IMR-90 (cell line): ENCODE results near the gene UGT1A4. TPM values are rescaled to one million over a fixed set of nuclear protein-coding genes. Genes with fewer than 3 reads are reported as not detected.
A peak's percentile ranks its signal among the peaks of the same experiment; 100 is the strongest.

ENCODE experiments used
- ATAC-seq: fragments of 200-7000 bp; cut with Tn5 transposase; 2 replicates; pipeline ENCODE4 v1.9.1; 2020; ENCODE audit warnings: low read depth, mild to moderate bottlenecking, moderate library complexity
- BruUV-seq: library from RNA; stranded (reverse); fragments of 400-500 nt; replicated peaks from 2 replicates; lab custom pipeline; 2021; lab: Mats Ljungman, UMichigan
- CTCF ChIA-PET: fragments of 300-600 bp; formaldehyde crosslinking; extraction: SDS; loops from one replicate; lab custom pipeline; 2021; ENCODE audit warnings: antibody characterized with exemption; lab: Yijun Ruan, JAX
- POLR2A ChIA-PET: fragments of 300-600 bp; sonication (Branson Sonifier 250); formaldehyde crosslinking; loops from one replicate; lab custom pipeline; 2022; ENCODE audit warnings: antibody characterized with exemption; ENCODE audit not compliant: unreplicated experiment; lab: Charles Lee
- DNase-seq: peaks from one replicate; pipeline ENCODE4 v3.0.0; 2013
- H2AFZ ChIP-seq: replicated peaks from 2 replicates; pipeline ENCODE3; 2013; ENCODE audit warnings: low read length, mild to moderate bottlenecking; ENCODE audit not compliant: poor library complexity
- H2AK5ac ChIP-seq: 2 replicates; pipeline ENCODE4 v1.6.1; 2013; ENCODE audit warnings: low read depth, low read length, inconsistent platforms
- H2AK9ac ChIP-seq: replicated peaks from 2 replicates; pipeline ENCODE3; 2013; ENCODE audit warnings: mild to moderate bottlenecking, low read depth, low read length, moderate library complexity; ENCODE audit not compliant: poor library complexity
- H2BK120ac ChIP-seq: 2 replicates; pipeline ENCODE4 v1.6.1; 2013; ENCODE audit warnings: low read depth, low read length, inconsistent platforms
- H2BK15ac ChIP-seq: 3 replicates; pipeline ENCODE4 v1.6.1; 2013; ENCODE audit warnings: low read depth, low read length, inconsistent platforms
- H2BK20ac ChIP-seq: 2 replicates; pipeline ENCODE4 v1.6.1; 2013; ENCODE audit warnings: low read depth, mild to moderate bottlenecking, inconsistent platforms, low read length, moderate library complexity
- H2BK5ac ChIP-seq: 2 replicates; pipeline ENCODE4 v1.6.1; 2013; ENCODE audit warnings: mild to moderate bottlenecking, low read depth, low read length, inconsistent platforms; ENCODE audit not compliant: poor library complexity, severe bottlenecking
- H3K14ac ChIP-seq: replicated peaks from 2 replicates; pipeline ENCODE4 v1.6.1; 2013; ENCODE audit warnings: low read depth, low read length, inconsistent platforms
- H3K18ac ChIP-seq: 2 replicates; pipeline ENCODE4 v1.6.1; 2013; ENCODE audit warnings: low read depth, low read length, control low read depth
- H3K23ac ChIP-seq: 2 replicates; pipeline ENCODE4 v1.6.1; 2013; ENCODE audit warnings: low read depth, low read length, inconsistent platforms
- H3K27ac ChIP-seq: 2 replicates; pipeline ENCODE4 v1.5.1; 2013; ENCODE audit warnings: mild to moderate bottlenecking, control low read depth, low read length; ENCODE audit not compliant: insufficient read depth
- H3K27me3 ChIP-seq: 2 replicates; pipeline ENCODE4 v1.6.1; 2013; ENCODE audit warnings: low read length; ENCODE audit not compliant: control insufficient read depth, insufficient read depth
- H3K36me3 ChIP-seq: 2 replicates; pipeline ENCODE4 v1.6.1; 2013; ENCODE audit warnings: low read length, mixed read lengths; ENCODE audit not compliant: control insufficient read depth, insufficient read depth
- H3K4ac ChIP-seq: 2 replicates; pipeline ENCODE4 v1.6.1; 2013; ENCODE audit warnings: low read depth, low read length, inconsistent platforms
- H3K4me1 ChIP-seq: 2 replicates; pipeline ENCODE4 v1.6.1; 2013; ENCODE audit warnings: low read length, mixed read lengths; ENCODE audit not compliant: control insufficient read depth, insufficient read depth
- H3K4me2 ChIP-seq: 2 replicates; pipeline ENCODE4 v1.6.1; 2013; ENCODE audit warnings: low read depth, mild to moderate bottlenecking, control low read depth, low read length, moderate library complexity
- H3K4me3 ChIP-seq: 2 replicates; pipeline ENCODE4 v1.5.1; 2013; ENCODE audit warnings: low read depth, mild to moderate bottlenecking, control low read depth, low read length, moderate library complexity; ENCODE audit not compliant: insufficient read depth
- H3K56ac ChIP-seq: 2 replicates; pipeline ENCODE4 v1.6.1; 2013; ENCODE audit warnings: low read length, inconsistent platforms; ENCODE audit not compliant: insufficient read depth; ENCODE audit errors: extremely low read depth
- H3K79me1 ChIP-seq, 2 experiments: 2 replicates each; pipeline ENCODE4 v1.6.1; 2013; ENCODE audit warnings: low read length in 2 of 2, inconsistent platforms in 1 of 2, low read depth in 1 of 2
- H3K9ac ChIP-seq: 2 replicates; pipeline ENCODE4 v1.6.1; 2013; ENCODE audit warnings: low read depth, low read length, control low read depth
- H3K9me1 ChIP-seq: 2 replicates; pipeline ENCODE4 v1.6.1; 2013; ENCODE audit warnings: low read length, inconsistent platforms; ENCODE audit not compliant: insufficient read depth
- H3K9me3 ChIP-seq: 2 replicates; pipeline ENCODE4 v1.6.1; 2013; ENCODE audit warnings: low read length; ENCODE audit not compliant: control insufficient read depth, insufficient read depth
- H4K20me1 ChIP-seq: 2 replicates; pipeline ENCODE4 v1.6.1; 2013; ENCODE audit warnings: low read length, inconsistent platforms; ENCODE audit not compliant: insufficient read depth
- H4K5ac ChIP-seq: 2 replicates; pipeline ENCODE4 v1.6.1; 2013; ENCODE audit warnings: mild to moderate bottlenecking, low read depth, low read length, control low read depth
- H4K8ac ChIP-seq, 2 experiments: 2 replicates each; pipeline ENCODE4 v1.6.1; 2013; ENCODE audit warnings: low read depth in 2 of 2, low read length in 2 of 2, control low read depth in 1 of 2, inconsistent platforms in 1 of 2
- H4K91ac ChIP-seq: 2 replicates; pipeline ENCODE4 v1.6.1; 2013; ENCODE audit warnings: low read depth, low read length, inconsistent platforms; ENCODE audit not compliant: insufficient read depth
- BHLHE40 ChIP-seq: fragments of 150-350 bp; IDR thresholded peaks from 2 replicates; pipeline ENCODE4 v1.6.1; 2016; ENCODE audit warnings: mild to moderate bottlenecking, low read depth, low read length
- CEBPB ChIP-seq: IDR thresholded peaks from 2 replicates; pipeline ENCODE4 v1.6.1; 2012; ENCODE audit warnings: low read depth, low read length, improper control_type of control experiment
- MXI1 ChIP-seq: IDR thresholded peaks from 2 replicates; pipeline ENCODE4 v1.6.1; 2012; ENCODE audit warnings: low read depth, mild to moderate bottlenecking, low read length, moderate library complexity, borderline replicate concordance
- POLR2A ChIP-seq: IDR thresholded peaks from 2 replicates; pipeline ENCODE4 v1.6.1; 2012; ENCODE audit warnings: mild to moderate bottlenecking, low read depth, low read length
- RAD21 ChIP-seq: IDR thresholded peaks from 2 replicates; pipeline ENCODE4 v1.6.1; 2012; ENCODE audit warnings: low read length, improper control_type of control experiment
- RFX5 ChIP-seq: IDR thresholded peaks from 2 replicates; pipeline ENCODE4 v1.8.0; 2012; ENCODE audit warnings: low read depth, mild to moderate bottlenecking, low read length, moderate library complexity
- SMC3 ChIP-seq: fragments of 150-350 bp; IDR thresholded peaks from 2 replicates; pipeline ENCODE4 v1.6.1; 2016; ENCODE audit warnings: low read depth, mild to moderate bottlenecking, antibody characterized with exemption, low read length, moderate library complexity
- WGBS, 2 experiments: methylation state at CpG; one replicate each; pipeline versions ENCODE4 v1.1.5 to v1.1.7; 2013; ENCODE audit warnings: missing lambda C conversion rate in 2 of 2; ENCODE audit not compliant: insufficient read length in 1 of 2; ENCODE audit errors: extremely low coverage in 2 of 2; 5-methylcytosine and 5-hydroxymethylcytosine counted together
- dilution Hi-C: fragments of 300-500 bp; cut with HindIII; formaldehyde crosslinking; loops from one replicate; pipeline ENCODE4 v1.14.3; 2018; ENCODE audit warnings: low sequenced_read_pairs; ENCODE audit not compliant: unreplicated experiment
- in situ Hi-C: fragments of 300-500 bp; cut with MboI; formaldehyde crosslinking; loops from 3 replicates; pipeline ENCODE4 v1.14.3; 2019; ENCODE audit warnings: low sequenced_read_pairs, inconsistent platforms, mixed read lengths
- intact Hi-C: fragments of 100-400 bp; cut with micrococcal nuclease; formaldehyde crosslinking; loops from 2 replicates; pipeline ENCODE4 v1.10.0; 2022
- polyA plus RNA-seq, 3 experiments: library from polyadenylated mRNA; depleted of rRNA; stranded (reverse); fragments of >200 nt; gene quantifications; 2 replicates each; pipeline ENCODE4 v1.2.3, GENCODE V29; 2012; ENCODE audit warnings: low replicate concordance in 1 of 3
- total RNA-seq: library from RNA; depleted of rRNA; stranded (reverse); fragments of >200 nt; gene quantifications from 2 replicates; pipeline ENCODE4 v1.2.3, GENCODE V29; 2012; rRNA removed
- TF ChIP-seq, protein P1 (sequence below): fragments of 150-350 bp; IDR thresholded peaks from 2 replicates; pipeline ENCODE4 v1.6.1; 2017; ENCODE audit warnings: mild to moderate bottlenecking, antibody characterized with exemption, low read length, low read depth

The UGT1A4 gene
- total and polyA plus RNA-seq, 2 of the 4 experiments (the other 2 are of a cell fraction): not detected

DNA sequence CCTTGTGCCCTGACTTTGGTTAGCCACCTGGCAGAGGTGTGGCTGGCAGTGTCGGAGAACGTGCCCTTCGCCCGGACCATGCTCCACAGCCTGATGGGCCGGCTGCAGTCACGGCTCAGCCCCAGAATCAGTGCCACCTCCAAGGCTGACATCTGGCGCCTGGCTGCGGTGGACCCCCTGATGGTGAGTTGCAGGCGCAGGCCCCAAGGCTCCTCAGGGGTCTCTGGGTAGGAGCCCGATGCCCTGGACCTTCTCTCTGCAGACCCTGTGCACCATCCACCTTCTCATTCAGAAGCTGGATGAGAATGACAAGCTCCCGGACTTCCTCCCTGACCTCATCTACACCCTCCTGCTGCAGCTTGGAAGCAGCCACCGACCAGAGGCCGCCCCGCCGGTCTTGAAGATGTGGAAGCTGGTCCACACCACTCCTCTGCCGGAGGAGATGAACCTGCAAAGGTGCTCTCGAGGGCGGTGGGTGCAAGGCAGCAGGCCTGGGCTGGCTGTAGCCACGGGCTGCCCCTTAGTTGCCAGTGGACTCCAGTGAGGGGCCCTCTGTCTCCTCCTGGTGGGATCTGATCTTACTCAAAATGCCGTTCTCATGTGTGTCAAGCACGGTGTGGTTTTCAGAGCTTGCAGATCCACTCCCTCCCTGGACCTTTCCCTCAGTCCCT lies 103.7 kb downstream of the UGT1A4 start:
- H2BK20ac ChIP-seq: no peak overlapping the region
- ChIA-PET CTCF (no interaction called here), POLR2A (no interaction called here)
- H2AK5ac ChIP-seq: no peak overlapping the region
- H3K4me1 ChIP-seq: no peaks in the 10 kb centered on the region
- H3K23ac ChIP-seq: no peak overlapping the region
- H3K9ac ChIP-seq: no peak overlapping the region
- no peak overlapping the region for H2BK15ac ChIP-seq
- no peaks in the 10 kb centered on the region for H4K20me1 ChIP-seq
- no peak overlapping the region for H2BK5ac ChIP-seq
- H3K14ac ChIP-seq: no peak overlapping the region
- peak overlapping the region; percentile 14 for H2AFZ ChIP-seq
- H2BK120ac ChIP-seq: no peak overlapping the region
- no peak overlapping the region for H3K4me3 ChIP-seq
- no peak overlapping the region for H3K4ac ChIP-seq
- TF ChIP-seq RAD21 (no peak), BHLHE40 (no peak), MXI1 (no peak), RFX5 (no peak), POLR2A (no peak), CEBPB (no peak), SMC3 (no peak)
- TF ChIP-seq, protein P1, sequence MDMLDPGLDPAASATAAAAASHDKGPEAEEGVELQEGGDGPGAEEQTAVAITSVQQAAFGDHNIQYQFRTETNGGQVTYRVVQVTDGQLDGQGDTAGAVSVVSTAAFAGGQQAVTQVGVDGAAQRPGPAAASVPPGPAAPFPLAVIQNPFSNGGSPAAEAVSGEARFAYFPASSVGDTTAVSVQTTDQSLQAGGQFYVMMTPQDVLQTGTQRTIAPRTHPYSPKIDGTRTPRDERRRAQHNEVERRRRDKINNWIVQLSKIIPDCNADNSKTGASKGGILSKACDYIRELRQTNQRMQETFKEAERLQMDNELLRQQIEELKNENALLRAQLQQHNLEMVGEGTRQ: no peak
- H2AK9ac ChIP-seq: no peak overlapping the region
- H4K8ac ChIP-seq: no peak overlapping the region
- H3K18ac ChIP-seq: no peak overlapping the region
- no peak for ATAC-seq
- no peak overlapping the region for H4K5ac ChIP-seq
- H3K9me3 ChIP-seq: no peaks in the 10 kb centered on the region
- H3K4me2 ChIP-seq: no peak overlapping the region
- dilution Hi-C loops: no loop called here
- no peak overlapping the region for H3K56ac ChIP-seq
- in situ Hi-C loops: no loop called here
- H3K27ac ChIP-seq: no peak overlapping the region
- 80% methylated on average over 7 of the region's 21 CpGs; no CpG with 5 or more reads in 1 of the 2 experiments for WGBS, 2 experiments
- no peak overlapping the region for H4K91ac ChIP-seq
- no TSS peak for BruUV-seq
- no peaks in the 10 kb centered on the region for H3K9me1 ChIP-seq
- no peak for DNase-seq
- no peaks in the 10 kb centered on the region for H3K79me1 ChIP-seq
- no peaks in the 10 kb centered on the region for H3K36me3 ChIP-seq
- intact Hi-C loops: no loop called here
- peaks cover 10% of the 10 kb centered on the region for H3K27me3 ChIP-seq

Other genes with a start within 250 kb of the UGT1A4 start
- gene USP40, start 152.0 kb upstream of the UGT1A4 start, total RNA-seq: 27.8 and 30.8 TPM in 2 replicates
- gene USP40, start 152.0 kb upstream of the UGT1A4 start, polyA plus RNA-seq (2012; rRNA removed): 30.1 and 32.6 TPM in 2 replicates
- not detected in 2 replicates for gene UGT1A8, start 101.1 kb upstream of the UGT1A4 start, total RNA-seq
- not detected in 2 replicates for gene UGT1A8, start 101.1 kb upstream of the UGT1A4 start, polyA plus RNA-seq (2012; rRNA removed)
- not detected in 2 replicates for gene UGT1A10, start 82.3 kb upstream of the UGT1A4 start, total RNA-seq
- not detected in 2 replicates for gene UGT1A10, start 82.3 kb upstream of the UGT1A4 start, polyA plus RNA-seq (2012; rRNA removed)
- not detected in 2 replicates for gene UGT1A9, start 46.8 kb upstream of the UGT1A4 start, total RNA-seq
- not detected in 2 replicates for gene UGT1A9, start 46.8 kb upstream of the UGT1A4 start, polyA plus RNA-seq (2012; rRNA removed)
- gene UGT1A7, start 36.8 kb upstream of the UGT1A4 start, total RNA-seq: not detected in 2 replicates
- not detected in 2 replicates for gene UGT1A7, start 36.8 kb upstream of the UGT1A4 start, polyA plus RNA-seq (2012; rRNA removed)
- gene UGT1A6, start 25.8 kb upstream of the UGT1A4 start, total RNA-seq: not detected in 2 replicates
- not detected in 2 replicates for gene UGT1A6, start 25.8 kb upstream of the UGT1A4 start, polyA plus RNA-seq (2012; rRNA removed)
- gene UGT1A5, start 5.8 kb upstream of the UGT1A4 start, total RNA-seq: not detected in 2 replicates
- gene UGT1A5, start 5.8 kb upstream of the UGT1A4 start, polyA plus RNA-seq (2012; rRNA removed): not detected in 2 replicates
- not detected in 2 replicates for gene UGT1A3, start 10.3 kb downstream of the UGT1A4 start, total RNA-seq
- gene UGT1A3, start 10.3 kb downstream of the UGT1A4 start, polyA plus RNA-seq (2012; rRNA removed): not detected in 2 replicates
- not detected in 2 replicates for gene UGT1A1, start 41.5 kb downstream of the UGT1A4 start, total RNA-seq
- gene UGT1A1, start 41.5 kb downstream of the UGT1A4 start, polyA plus RNA-seq (2012; rRNA removed): not detected in 2 replicates
- not detected in 2 replicates for gene MROH2A, start 59.6 kb downstream of the UGT1A4 start, total RNA-seq
- not detected in 2 replicates for gene MROH2A, start 59.6 kb downstream of the UGT1A4 start, polyA plus RNA-seq (2012; rRNA removed)
- gene HJURP, start 135.8 kb downstream of the UGT1A4 start, total RNA-seq: 22.6 and 24.2 TPM in 2 replicates
- 26.5 and 27.1 TPM in 2 replicates for gene HJURP, start 135.8 kb downstream of the UGT1A4 start, polyA plus RNA-seq (2012; rRNA removed)
- gene TRPM8, start 198.6 kb downstream of the UGT1A4 start, total RNA-seq: not detected in 2 replicates
- 0.10 TPM in 1 of 2 replicates, not detected in the other for gene TRPM8, start 198.6 kb downstream of the UGT1A4 start, polyA plus RNA-seq (2012; rRNA removed)